Psoas muscle (tissue), 8 donors: ENCODE results near the gene ACACA. TPM values are rescaled to one million over a fixed set of nuclear protein-coding genes. Genes with fewer than 3 reads are reported as not detected.

Source experiments
- ATAC-seq, 4 donors: fragments of 200-7000 bp; cut with Tn5 transposase; one replicate each; pipeline ENCODE4 v1.9.1; 2020; ENCODE audit warnings: moderate library complexity in 3 of 4, mild to moderate bottlenecking in 2 of 4
- DNase-seq, 2 donors: peaks; one replicate each; pipeline ENCODE4 v3.0.0-alpha.2; 2020
- H3K27ac ChIP-seq: fragments of 200-600 bp; one replicate; pipeline ENCODE4 v1.8.0; 2022
- H3K27me3 ChIP-seq, 3 donors: fragments of 200-600 bp in 1 of 3; one replicate each; pipeline versions ENCODE4 v1.6.1 to v1.8.0; 2013 to 2022; ENCODE audit warnings: low read length in 2 of 3, mild to moderate bottlenecking in 2 of 3, moderate library complexity in 1 of 3; ENCODE audit not compliant: insufficient read depth in 3 of 3
- H3K36me3 ChIP-seq, 2 donors: fragments of 200-600 bp in 1 of 2; one replicate each; pipeline versions ENCODE4 v1.6.1 to v1.8.0; 2013 to 2022; ENCODE audit warnings: low read depth in 1 of 2, mild to moderate bottlenecking in 1 of 2, moderate library complexity in 1 of 2; ENCODE audit not compliant: insufficient read depth in 1 of 2
- H3K4me1 ChIP-seq: fragments of 200-600 bp; one replicate; pipeline ENCODE4 v1.8.0; 2022
- H3K4me3 ChIP-seq: fragments of 200-600 bp; one replicate; pipeline ENCODE4 v1.8.0; 2022; ENCODE audit warnings: mild to moderate bottlenecking
- H3K9me3 ChIP-seq: fragments of 200-600 bp; one replicate; pipeline ENCODE4 v1.8.0; 2022
- CTCF ChIP-seq: fragments of 200-600 bp; IDR thresholded peaks from one replicate; pipeline ENCODE4 v1.8.0; 2022; ENCODE audit warnings: antibody characterized with exemption
- WGBS, 3 donors: extraction: QIAGEN DNeasy Blood & Tissue Kit; methylation state at CpG; one replicate each; pipeline versions ENCODE4 v1.1.6 to v1.1.7; 2013; 5-methylcytosine and 5-hydroxymethylcytosine counted together
- intact Hi-C, 2 donors: fragments of 100-400 bp; cut with DNase I; formaldehyde crosslinking; loops; one replicate each; pipeline versions ENCODE4 v1.11.0 to v1.14.2; 2022
- polyA plus RNA-seq, 3 donors: library from polyadenylated mRNA; stranded (reverse); fragments of 200-250 nt; gene quantifications; one replicate each; pipeline ENCODE4 v1.2.3, GENCODE V29; 2013
- total RNA-seq, 4 donors: library from RNA; stranded (reverse); fragmentation: NEBNext Ultra II Directional in 2 of 4; extraction: Animal tissue kit (Norgen Biotek cat#: 25700) in 2 of 4; gene quantifications; one replicate each; pipeline versions ENCODE4 v1.2.1 to v1.2.4, GENCODE V29; 2021 to 2023
- donor health status: healthy with polysubstance abuse.
- donor health status: DM: no; HTN: no; CAD: no; lungs with moderate emphysema.
- donor health status: Bipolar disorder and iron deficiency.
- donor health status: healthy.
- donor health status: DM: yes; HTN: yes; CAD: no.
- donor health status: DM: no; HTN: no; CAD: no.
- donor health status: DM: no; HTN: no; CAD: no.
- donor health status: DM: yes; HTN: yes; CAD: no.

ACACA gene
- total and polyA plus RNA-seq, 7 donors = 7.2 to 42.6 (median 21.5) TPM

GRCh38 chr17:37400505-37400904, 6.1 kb downstream of the ACACA start:
- no peak for ATAC-seq
- no peak for DNase-seq
- no peak overlapping the region for H3K4me3 ChIP-seq
- H3K27me3 ChIP-seq = no peaks in the 10 kb centered on the region
- no peaks in the 10 kb centered on the region for H3K9me3 ChIP-seq
- peaks cover 15% of the 10 kb centered on the region for H3K4me1 ChIP-seq
- H3K36me3 ChIP-seq = peaks cover 0 to 3% of the 10 kb centered on the region in 2 donors
- intact Hi-C loops = no loop called here
- no peak overlapping the region for H3K27ac ChIP-seq
- no peak for TF ChIP-seq CTCF

DNA sequence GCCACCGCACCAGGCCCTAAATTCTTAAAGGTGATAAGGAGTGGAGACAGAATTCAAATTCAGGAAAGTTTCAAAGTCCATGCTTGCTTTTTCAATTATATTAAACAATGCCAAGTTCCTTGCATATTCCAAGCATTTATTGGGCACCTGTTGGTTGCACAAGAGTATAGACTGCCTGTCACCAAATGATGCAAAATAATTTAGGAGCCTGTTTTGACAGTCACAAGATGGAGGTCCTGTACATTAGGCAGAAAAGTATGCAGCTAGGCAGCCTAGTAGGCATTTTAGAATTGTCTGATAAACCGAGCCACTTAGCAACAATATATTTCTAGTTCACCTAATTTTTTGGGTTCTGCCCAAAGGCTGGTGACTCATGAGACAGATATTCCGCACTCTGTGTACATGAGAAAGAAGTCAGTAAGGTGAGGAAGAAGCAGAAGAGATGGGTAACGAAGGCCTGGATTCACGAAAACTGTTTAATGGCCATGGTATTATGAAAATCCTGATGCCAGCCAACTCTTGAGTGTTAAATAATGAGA, 7.3 kb downstream of the ACACA start:
- Histone ChIP-seq H3K9me3 (no peaks in the 10 kb centered on the region), H3K4me3 (no peak overlapping the region), H3K27ac (no peak overlapping the region), H3K4me1 (peaks cover 6% of the 10 kb centered on the region), H3K36me3 (peaks cover 0 to 3% of the 10 kb centered on the region in 2 donors), H3K27me3 (no peaks in the 10 kb centered on the region)
- no peak for TF ChIP-seq CTCF
- DNase-seq (no peak), ATAC-seq (no peak)
- intact Hi-C loops = no loop called here
- 94 to 96% (median 96%) methylated on average over 5 of the region's 5 CpGs for WGBS, 3 donors

- Histone ChIP-seq H3K4me3 (no peak overlapping the region), H3K9me3 (no peaks in the 10 kb centered on the region), H3K4me1 (peaks cover 13% of the 10 kb centered on the region), H3K27ac (no peak overlapping the region), H3K36me3 (no peaks in the 10 kb centered on the region), H3K27me3 (no peaks in the 10 kb centered on the region)
- 94 to 99% (median 96%) methylated on average over 7 of the region's 7 CpGs for WGBS, 3 donors
- no peak for ATAC-seq
- no peak for DNase-seq
- TF ChIP-seq CTCF = no peak
- intact Hi-C loops = no loop called here
These were observed 13.3 kb downstream of the ACACA start for GRCh38 chr17:37393352-37393751.

GRCh38 chr17:37392024-37392590, 14.5 kb downstream of the ACACA start:
- no peaks in the 10 kb centered on the region for H3K36me3 ChIP-seq
- H3K27ac ChIP-seq = no peak overlapping the region

More at GRCh38 chr17:37392024-37392590, 14.5 kb downstream of the ACACA start:
- DNase-seq = no peak
- peak; percentile 66 to 96 (median 92) for ATAC-seq
- Histone ChIP-seq H3K4me1 (peaks cover 7% of the 10 kb centered on the region), H3K27me3 (no peaks in the 10 kb centered on the region), H3K4me3 (no peak overlapping the region), H3K9me3 (no peaks in the 10 kb centered on the region)
- intact Hi-C loops = no loop called here
- 47 to 58% (median 49%) methylated on average over 3 of the region's 3 CpGs for WGBS, 3 donors
- TF ChIP-seq CTCF = no peak
